Measurements from ENCODE around the gene DENND10. TPM values are rescaled to one million over a fixed set of nuclear protein-coding genes. Genes with fewer than 3 reads are reported as not detected.

Gene DENND10
- total RNA-seq, 4 donors from 2014 or later: 57.1 to 103 (median 59.9) TPM

DNA sequence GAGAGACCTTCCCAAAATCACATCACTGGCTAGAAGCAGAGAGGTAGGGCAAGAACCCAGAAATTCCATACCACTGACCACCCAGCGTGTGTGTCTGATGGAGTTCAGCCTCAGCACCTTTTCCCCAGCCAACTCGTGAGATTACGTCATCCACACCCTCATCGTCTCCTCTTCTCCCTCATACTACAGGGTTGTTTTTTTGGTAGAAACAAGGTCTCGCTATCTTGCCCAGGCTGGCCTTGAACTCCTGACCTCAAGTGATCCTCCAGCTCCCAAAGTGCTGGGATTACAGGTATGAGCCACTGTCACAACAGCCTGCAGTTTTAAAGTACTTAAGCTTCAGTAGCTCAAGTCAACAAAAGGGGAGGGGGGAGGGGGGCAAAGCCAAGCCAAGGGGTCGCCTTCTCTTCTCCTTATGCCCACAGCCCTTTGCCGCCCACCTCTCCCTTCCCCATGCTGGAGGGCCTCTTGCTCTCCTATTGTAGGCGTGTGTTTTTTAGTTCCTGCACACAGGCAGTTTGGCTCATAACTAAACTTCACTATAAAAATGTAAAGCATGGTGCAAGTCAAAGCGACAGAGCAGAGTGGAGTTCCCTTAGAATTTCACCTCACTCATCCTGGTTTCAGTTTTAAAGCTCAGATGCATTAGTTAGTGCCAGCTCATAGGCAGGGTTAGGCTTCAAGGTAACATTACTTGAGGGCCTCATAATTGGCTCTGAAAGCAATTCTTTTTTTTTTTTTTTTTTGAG lies 79.9 kb downstream of the DENND10 start:
- WGBS, 2 donors (ENCODE audit: low coverage in 1 of 2): 51 to 72% methylated on average over 6 to 9 of the region's 9 CpGs
- no peaks in the 10 kb centered on the region for H3K27me3 ChIP-seq
- no peak overlapping the region for H3K4me3 ChIP-seq
- H3K36me3 ChIP-seq: no peaks in the 10 kb centered on the region
- H3K9me3 ChIP-seq: no peaks in the 10 kb centered on the region
- H3K4me1 ChIP-seq: peaks cover 3 to 7% (median 5%) of the 10 kb centered on the region in 4 donors
- intact Hi-C loops (cut with DNase I; ENCODE audit: low total_unique reads) (no loop called here), in situ Hi-C loops (cut with MboI; ENCODE audit: low pct_ligation_motif_present in 1 of 4, low pct_unique_long_range_greater_than_20kb in 1 of 4, low sequenced_read_pairs in 3 of 4) (no loop called here)
- DNase-seq: no peak
- no peak overlapping the region for H3K27ac ChIP-seq
- TF ChIP-seq POLR2AphosphoS5 (IDR thresholded peaks at IDR 0.05) (no peak), POLR2A (IDR thresholded peaks at IDR 0.05) (no peak), EP300 (IDR thresholded peaks at IDR 0.05; ENCODE audit: low read depth) (no peak)
- TF ChIP-seq, protein P1, sequence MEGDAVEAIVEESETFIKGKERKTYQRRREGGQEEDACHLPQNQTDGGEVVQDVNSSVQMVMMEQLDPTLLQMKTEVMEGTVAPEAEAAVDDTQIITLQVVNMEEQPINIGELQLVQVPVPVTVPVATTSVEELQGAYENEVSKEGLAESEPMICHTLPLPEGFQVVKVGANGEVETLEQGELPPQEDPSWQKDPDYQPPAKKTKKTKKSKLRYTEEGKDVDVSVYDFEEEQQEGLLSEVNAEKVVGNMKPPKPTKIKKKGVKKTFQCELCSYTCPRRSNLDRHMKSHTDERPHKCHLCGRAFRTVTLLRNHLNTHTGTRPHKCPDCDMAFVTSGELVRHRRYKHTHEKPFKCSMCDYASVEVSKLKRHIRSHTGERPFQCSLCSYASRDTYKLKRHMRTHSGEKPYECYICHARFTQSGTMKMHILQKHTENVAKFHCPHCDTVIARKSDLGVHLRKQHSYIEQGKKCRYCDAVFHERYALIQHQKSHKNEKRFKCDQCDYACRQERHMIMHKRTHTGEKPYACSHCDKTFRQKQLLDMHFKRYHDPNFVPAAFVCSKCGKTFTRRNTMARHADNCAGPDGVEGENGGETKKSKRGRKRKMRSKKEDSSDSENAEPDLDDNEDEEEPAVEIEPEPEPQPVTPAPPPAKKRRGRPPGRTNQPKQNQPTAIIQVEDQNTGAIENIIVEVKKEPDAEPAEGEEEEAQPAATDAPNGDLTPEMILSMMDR (IDR thresholded peaks at IDR 0.05): no peak

Small RNA genes within 50 kb of the gene (small RNA-seq; reads per million reads assigned to genes)
- gene AL355598.1 (0 reads per million in 4 donors), gene RF00413 (0 reads per million in 4 donors), gene SNORA19 (0 to 0.48 (median 0.25) reads per million in 4 donors)

Other genes with a start within 250 kb of the DENND10 start
- 1 to 10 TPM in 2 of 4 donors, under 1 TPM in 2; 0.20 to 7.1 (median 1.9) TPM for gene NANOS1, start 74.4 kb upstream of the DENND10 start, total RNA-seq
- gene EIF3A, start 23.3 kb upstream of the DENND10 start, total RNA-seq: 100 to 1,000 TPM in 2 of 4 donors, 10 to 100 TPM in 2; 68.1 to 119 (median 99.6) TPM
- 10 to 100 TPM; 15.0 to 61.3 (median 27.7) TPM for gene SFXN4, start 61.6 kb downstream of the DENND10 start, total RNA-seq
- 100 to 1,000 TPM in 2 of 4 donors, 10 to 100 TPM in 2; 24.7 to 141 (median 78.9) TPM for gene PRDX3, start 74.7 kb downstream of the DENND10 start, total RNA-seq
- gene GRK5, start 103.5 kb downstream of the DENND10 start, total RNA-seq: 100 to 1,000 TPM in 1 of 4 donors, 10 to 100 TPM in 1, 1 to 10 TPM in 2; 6.0 to 111 (median 9.5) TPM

Measured in transverse colon (tissue), 4 donors.